Right atrium auricular region (tissue), 2 donors: Measurements from ENCODE around the gene SYNDIG1L. TPM values are rescaled to one million over a fixed set of nuclear protein-coding genes. Genes with fewer than 3 reads are reported as not detected.
"Not testable (repeated sequence)": the region's sequence is repeated elsewhere in the genome, so short reads cannot be mapped to it uniquely, and the experiment has no call there.

ENCODE experiments used
- DNase-seq: peaks from one replicate; pipeline ENCODE4 v3.0.0-alpha.2; 2019; ENCODE audit warnings: low spot score
- H3K27ac ChIP-seq, 2 donors: fragments of 200-600 bp; sonication (generic); 1 replicate in 1 of 2; 2 replicates in 1 of 2; pipeline ENCODE4 v1.5.1; 2016 to 2019
- H3K27me3 ChIP-seq, 2 donors: fragments of 200-600 bp; sonication (generic); one replicate each; pipeline versions ENCODE4 v1.5.1 to v1.6.0; 2017 to 2019
- H3K36me3 ChIP-seq: fragments of 200-600 bp; sonication (generic); one replicate; pipeline ENCODE4 v1.5.1; 2016
- H3K4me1 ChIP-seq, 2 donors: fragments of 200-600 bp; sonication (generic); one replicate each; pipeline versions ENCODE4 v1.5.1 to v1.6.0; 2017 to 2019
- H3K4me3 ChIP-seq, 2 donors: fragments of 200-600 bp; sonication (generic); 1 replicate in 1 of 2; 2 replicates in 1 of 2; pipeline ENCODE4 v1.5.1; 2017 to 2019; ENCODE audit warnings: mild to moderate bottlenecking in 1 of 2, moderate library complexity in 1 of 2
- H3K9me3 ChIP-seq, 2 donors: fragments of 200-600 bp; sonication (generic); one replicate each; pipeline ENCODE4 v1.5.1; 2019
- total RNA-seq, 2 donors: library from RNA; depleted of rRNA; stranded (reverse); fragments of >200 nt; gene quantifications; one replicate each; pipeline ENCODE4 v1.1.0, GENCODE V29; 2016
- TF ChIP-seq, protein P1 (sequence below), 2 donors: fragments of 200-600 bp; sonication (generic); IDR thresholded peaks; one replicate each; pipeline ENCODE4 v1.5.1; 2019; ENCODE audit warnings: antibody characterized with exemption in 2 of 2

The SYNDIG1L gene
- total RNA-seq, 2 donors from 2014 or later: 0.12 to 0.22 TPM

DNA sequence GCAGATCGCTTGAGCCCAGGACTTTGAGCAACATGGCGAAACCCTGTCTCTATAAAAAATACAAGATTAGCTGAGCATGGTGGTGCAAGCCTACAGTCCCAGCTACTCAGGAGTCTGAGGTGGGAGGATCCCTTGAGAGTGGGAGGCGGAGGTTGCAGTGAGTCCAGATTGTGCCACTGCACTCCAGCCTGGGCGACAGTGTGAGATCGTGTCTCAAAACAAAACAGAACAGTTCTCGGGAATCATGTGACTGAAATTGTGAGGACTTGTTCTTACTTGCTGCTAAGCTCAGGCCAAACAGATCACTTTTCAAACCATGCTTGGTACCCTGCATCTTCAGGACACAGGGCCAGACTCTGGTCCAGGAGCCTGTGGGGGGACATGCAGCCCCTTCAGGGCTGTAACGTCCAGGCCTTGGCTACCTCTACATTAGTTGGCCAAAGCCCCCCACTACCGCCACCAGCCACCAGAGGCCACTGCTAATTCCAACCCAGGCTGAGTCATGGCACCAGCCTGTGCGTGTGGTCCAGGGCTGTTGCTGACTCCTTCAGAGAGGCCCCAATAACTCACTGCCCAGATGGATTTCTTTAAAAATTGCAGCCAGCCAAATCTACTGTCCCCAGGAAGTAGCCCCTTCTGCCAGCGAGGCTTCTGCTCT, 33.4 kb upstream of the SYNDIG1L start:
- Histone ChIP-seq H3K4me3 (no peak overlapping the region), H3K27me3 (no peaks in the 10 kb centered on the region), H3K4me1 (no peaks in the 10 kb centered on the region), H3K9me3 (no peaks in the 10 kb centered on the region), H3K27ac (no peak overlapping the region), H3K36me3 (no peaks in the 10 kb centered on the region)
- TF ChIP-seq, protein P1, sequence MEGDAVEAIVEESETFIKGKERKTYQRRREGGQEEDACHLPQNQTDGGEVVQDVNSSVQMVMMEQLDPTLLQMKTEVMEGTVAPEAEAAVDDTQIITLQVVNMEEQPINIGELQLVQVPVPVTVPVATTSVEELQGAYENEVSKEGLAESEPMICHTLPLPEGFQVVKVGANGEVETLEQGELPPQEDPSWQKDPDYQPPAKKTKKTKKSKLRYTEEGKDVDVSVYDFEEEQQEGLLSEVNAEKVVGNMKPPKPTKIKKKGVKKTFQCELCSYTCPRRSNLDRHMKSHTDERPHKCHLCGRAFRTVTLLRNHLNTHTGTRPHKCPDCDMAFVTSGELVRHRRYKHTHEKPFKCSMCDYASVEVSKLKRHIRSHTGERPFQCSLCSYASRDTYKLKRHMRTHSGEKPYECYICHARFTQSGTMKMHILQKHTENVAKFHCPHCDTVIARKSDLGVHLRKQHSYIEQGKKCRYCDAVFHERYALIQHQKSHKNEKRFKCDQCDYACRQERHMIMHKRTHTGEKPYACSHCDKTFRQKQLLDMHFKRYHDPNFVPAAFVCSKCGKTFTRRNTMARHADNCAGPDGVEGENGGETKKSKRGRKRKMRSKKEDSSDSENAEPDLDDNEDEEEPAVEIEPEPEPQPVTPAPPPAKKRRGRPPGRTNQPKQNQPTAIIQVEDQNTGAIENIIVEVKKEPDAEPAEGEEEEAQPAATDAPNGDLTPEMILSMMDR (IDR thresholded peaks at IDR 0.05): peak; percentile 15 to 63
- DNase-seq: peak; percentile 57

DNA sequence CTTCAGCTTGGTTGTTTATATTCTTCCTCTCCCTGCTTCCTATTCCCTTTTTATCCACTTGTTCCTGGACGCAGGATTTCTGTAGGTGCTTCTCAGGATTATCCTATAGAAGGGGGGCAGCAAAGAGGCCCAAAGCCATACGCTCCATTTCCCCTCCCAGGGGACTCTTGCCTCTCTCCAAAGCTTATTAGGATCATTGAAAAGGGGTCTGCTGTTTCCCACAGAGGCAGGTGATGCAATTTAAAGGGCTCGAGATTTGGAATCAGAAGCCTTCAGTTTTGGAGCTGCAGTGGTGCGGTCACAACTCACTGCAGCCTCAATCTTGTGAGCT, 31.5 kb upstream of the SYNDIG1L start:
- DNase-seq: no peak
- Histone ChIP-seq H3K36me3 (no peaks in the 10 kb centered on the region), H3K4me3 (no peak overlapping the region), H3K27ac (no peak overlapping the region), H3K27me3 (no peaks in the 10 kb centered on the region), H3K9me3 (no peaks in the 10 kb centered on the region), H3K4me1 (no peaks in the 10 kb centered on the region)
- TF ChIP-seq, protein P1 (IDR thresholded peaks at IDR 0.05): no peak

DNA sequence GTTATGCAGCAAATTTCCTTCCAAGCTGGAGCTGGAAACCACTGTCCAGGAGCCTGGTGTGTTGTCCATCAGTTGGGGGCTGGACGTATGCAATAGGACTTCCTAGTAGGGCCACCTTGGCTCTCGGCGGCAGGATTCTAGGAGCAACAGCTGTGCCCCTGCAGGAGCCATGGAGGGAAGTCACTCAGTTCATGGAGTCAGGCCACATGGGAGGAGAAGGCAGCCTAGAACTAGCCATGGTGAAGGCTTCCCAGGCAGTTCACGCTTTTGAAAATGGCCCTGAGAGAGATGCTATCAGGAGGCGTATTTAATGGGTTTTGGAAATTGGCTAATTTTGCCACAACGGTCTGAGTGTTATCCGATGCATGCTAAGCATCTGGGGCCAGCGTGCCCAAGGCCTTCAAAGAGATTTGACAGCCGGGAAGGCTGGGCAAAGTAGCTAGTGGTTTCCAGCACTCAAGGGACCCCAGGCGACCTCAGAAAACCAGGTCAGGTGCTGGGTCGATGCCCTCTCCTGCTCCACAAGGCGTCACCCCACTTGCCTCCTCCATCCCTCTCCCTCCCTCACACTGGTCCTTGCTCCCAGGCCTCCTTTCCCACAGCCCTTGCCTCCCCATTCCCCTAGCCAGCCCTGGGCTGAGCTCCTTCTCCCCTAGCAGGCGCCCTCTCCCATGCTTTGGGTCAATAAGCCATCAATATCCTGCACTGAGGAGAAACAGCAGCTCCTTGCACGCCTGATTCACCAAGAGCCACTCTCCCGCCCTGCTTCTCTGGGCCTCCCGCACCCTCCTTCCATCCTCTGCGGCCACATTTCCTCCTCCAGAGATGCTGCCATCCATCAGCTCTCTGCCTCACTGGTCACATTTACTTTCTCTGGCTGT, 30.9 kb upstream of the SYNDIG1L start:
- Histone ChIP-seq H3K4me1 (no peaks in the 10 kb centered on the region), H3K36me3 (no peaks in the 10 kb centered on the region), H3K4me3 (no peak overlapping the region), H3K9me3 (no peaks in the 10 kb centered on the region), H3K27ac (no peak overlapping the region), H3K27me3 (no peaks in the 10 kb centered on the region)
- peak; percentile 38 for DNase-seq
- TF ChIP-seq, protein P1 (IDR thresholded peaks at IDR 0.05): no peak

DNA sequence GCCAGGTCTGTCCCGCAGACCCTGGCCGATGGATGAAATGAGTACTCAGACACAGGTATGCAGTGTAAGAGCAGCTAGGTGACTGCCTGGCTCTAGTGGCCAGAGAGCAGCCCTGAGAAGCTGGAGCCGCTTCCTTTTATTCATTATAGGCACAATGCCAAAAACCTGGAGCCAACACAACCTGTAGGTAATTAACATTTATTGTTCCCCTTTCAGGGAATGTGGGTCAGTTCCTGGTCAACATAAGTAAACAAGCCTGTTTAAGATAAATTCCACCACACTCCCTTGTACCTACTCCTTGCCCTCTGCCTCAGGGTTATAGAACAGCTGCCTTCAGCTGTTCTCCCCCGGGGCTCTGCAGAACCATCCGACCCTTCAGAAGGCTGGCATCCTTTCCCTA, 28.4 kb upstream of the SYNDIG1L start:
- H3K27me3 ChIP-seq, H3K4me1 ChIP-seq, H3K27ac ChIP-seq, H3K9me3 ChIP-seq, H3K36me3 ChIP-seq, H3K4me3 ChIP-seq: not testable (repeated sequence)
- peak; percentile 1 for DNase-seq

DNA sequence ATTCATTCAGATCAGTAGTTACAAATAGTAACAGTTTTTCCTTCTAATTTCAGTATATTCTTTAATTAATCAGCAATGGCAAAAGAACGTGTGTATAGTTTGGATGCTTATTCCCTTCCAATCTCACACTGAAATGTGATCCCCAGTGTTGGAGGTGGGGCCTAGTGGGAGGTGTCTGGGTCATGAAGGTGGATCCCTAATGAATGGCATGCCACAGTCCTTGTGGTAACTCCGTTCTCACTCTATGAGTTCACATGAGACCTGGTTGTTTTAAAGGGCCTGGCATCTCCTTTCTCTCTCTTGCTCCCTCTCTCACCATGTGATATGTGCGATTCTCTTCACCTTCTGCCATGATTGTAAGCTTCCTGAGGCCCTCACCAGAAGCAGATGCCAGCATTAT, 18.9 kb upstream of the SYNDIG1L start:
- Histone ChIP-seq H3K27me3 (no peaks in the 10 kb centered on the region), H3K27ac (no peak overlapping the region), H3K36me3 (no peaks in the 10 kb centered on the region), H3K4me3 (no peak overlapping the region), H3K4me1 (no peaks in the 10 kb centered on the region), H3K9me3 (no peaks in the 10 kb centered on the region)
- DNase-seq: no peak
- TF ChIP-seq, protein P1 (IDR thresholded peaks at IDR 0.05): no peak

DNA sequence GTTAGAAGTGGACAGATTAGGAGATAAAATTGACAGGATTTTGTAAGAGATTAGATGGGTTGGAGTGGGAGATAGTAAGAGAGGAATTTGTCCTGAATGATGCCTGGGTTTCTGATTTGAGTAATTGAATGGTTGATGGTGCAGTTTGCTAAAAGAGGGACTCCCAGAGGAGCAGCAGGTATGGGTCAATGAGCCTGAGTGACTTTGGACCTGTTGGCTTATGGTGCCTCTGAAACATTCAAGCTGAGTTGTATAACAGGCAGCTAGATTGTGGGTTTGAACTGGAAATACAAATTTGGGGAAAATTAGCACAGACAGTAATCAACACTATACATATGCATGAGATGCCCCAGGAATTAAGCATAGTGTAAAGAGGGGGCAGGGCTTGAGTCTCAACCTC, 16.7 kb upstream of the SYNDIG1L start:
- no peak for DNase-seq
- Histone ChIP-seq H3K27ac (no peak overlapping the region), H3K4me1 (no peaks in the 10 kb centered on the region), H3K36me3 (no peaks in the 10 kb centered on the region), H3K9me3 (no peaks in the 10 kb centered on the region), H3K27me3 (no peaks in the 10 kb centered on the region), H3K4me3 (no peak overlapping the region)
- TF ChIP-seq, protein P1 (IDR thresholded peaks at IDR 0.05): no peak
